IPS-18c (cell line): ENCODE measurements around the gene DNMBP.
"Not testable (repeated sequence)": the region's sequence is repeated elsewhere in the genome, so short reads cannot be mapped to it uniquely, and the experiment has no call there.

ENCODE experiments used
- H3K4me3 ChIP-seq: 2 replicates; pipeline ENCODE4 v1.7.0; 2013; ENCODE audit warnings: low read depth, mild to moderate bottlenecking, low read length, moderate library complexity; ENCODE audit not compliant: insufficient read depth
- H3K9me3 ChIP-seq: one replicate; pipeline ENCODE4 v1.6.1; 2013; ENCODE audit warnings: mild to moderate bottlenecking, low read length, moderate library complexity; ENCODE audit not compliant: control insufficient read depth, insufficient read depth

DNMBP gene

DNA sequence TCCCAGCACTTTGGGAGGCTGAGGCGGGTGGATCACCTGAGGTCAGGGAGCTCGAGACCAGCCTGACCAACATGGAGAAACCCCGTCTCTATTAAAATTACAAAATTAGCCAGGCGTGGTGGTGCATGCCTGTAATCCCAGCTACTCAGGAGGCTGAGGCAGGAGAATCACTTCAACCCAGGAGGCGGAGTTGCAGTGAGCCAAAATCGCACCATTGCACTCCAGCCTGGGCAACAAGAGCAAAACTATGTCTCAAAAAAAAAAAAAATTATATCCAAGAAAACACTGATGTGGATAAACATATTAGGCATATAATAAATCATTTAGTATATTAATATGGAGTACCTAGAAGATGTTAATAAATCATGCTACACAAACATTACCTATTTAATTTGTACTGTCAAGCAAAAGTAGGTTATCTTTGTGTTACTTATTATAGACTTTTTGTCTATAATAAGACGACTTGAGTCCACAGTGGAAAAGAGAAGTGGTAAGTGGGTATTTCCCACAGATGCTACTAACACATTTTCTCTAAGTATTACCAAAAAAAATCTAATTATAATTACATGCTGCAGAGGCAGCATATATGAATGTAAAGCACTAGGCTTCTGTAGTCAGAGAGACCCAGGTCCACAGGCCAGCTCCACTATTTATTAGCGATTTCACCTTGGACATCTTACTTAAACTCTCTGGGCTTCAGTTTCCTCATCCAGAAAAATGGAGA lies 34.5 kb downstream of the DNMBP start:
- Histone ChIP-seq H3K9me3 (no peaks in the 10 kb centered on the region), H3K4me3 (no peak overlapping the region)

DNA sequence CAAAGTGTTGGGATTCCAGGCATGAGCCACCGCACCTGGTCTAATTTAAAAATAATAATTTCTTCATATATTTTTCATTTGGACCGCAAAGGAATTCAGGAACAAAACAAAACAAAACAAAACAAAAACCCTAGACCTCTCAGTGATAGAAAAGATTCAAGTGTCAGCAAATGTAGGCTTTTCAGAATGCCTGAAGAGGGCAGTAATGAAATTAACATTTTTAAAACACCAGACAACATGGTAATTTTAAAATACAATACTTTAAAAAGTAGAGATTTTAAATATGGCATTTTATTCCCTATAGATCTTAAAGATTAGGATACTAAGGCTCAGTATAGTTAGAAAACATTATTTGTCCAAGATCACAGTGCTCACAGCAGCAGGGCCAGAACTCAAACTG lies 36.6 kb downstream of the DNMBP start:
- no peaks in the 10 kb centered on the region for H3K9me3 ChIP-seq
- H3K4me3 ChIP-seq: no peak overlapping the region

GRCh38 chr10:99967961-99968360 lies 41.8 kb downstream of the DNMBP start:
- Histone ChIP-seq H3K4me3 (no peak overlapping the region), H3K9me3 (no peaks in the 10 kb centered on the region)

GRCh38 chr10:99966306-99966705 lies 43.4 kb downstream of the DNMBP start:
- H3K9me3 ChIP-seq: no peaks in the 10 kb centered on the region
- H3K4me3 ChIP-seq: no peak overlapping the region

DNA sequence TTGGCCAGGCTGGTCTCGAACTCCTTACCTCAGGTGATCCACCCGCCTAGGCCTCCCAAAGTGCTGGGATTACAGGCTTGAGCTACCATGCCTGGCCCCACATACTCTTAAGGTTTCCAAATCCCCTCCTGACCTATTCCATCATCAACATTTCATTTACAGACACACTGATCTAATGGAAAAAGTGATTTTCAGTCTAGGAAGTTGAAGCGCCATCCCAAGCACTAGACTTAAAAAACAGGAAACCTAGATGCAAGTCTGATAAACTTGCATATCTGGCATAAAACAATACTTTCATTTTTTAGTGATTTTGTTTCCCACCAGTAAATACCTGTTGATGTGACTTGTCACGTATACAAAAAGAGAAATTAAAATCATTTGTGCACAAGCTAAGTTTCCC lies 44.0 kb downstream of the DNMBP start:
- Histone ChIP-seq H3K9me3 (no peaks in the 10 kb centered on the region), H3K4me3 (no peak overlapping the region)

DNA sequence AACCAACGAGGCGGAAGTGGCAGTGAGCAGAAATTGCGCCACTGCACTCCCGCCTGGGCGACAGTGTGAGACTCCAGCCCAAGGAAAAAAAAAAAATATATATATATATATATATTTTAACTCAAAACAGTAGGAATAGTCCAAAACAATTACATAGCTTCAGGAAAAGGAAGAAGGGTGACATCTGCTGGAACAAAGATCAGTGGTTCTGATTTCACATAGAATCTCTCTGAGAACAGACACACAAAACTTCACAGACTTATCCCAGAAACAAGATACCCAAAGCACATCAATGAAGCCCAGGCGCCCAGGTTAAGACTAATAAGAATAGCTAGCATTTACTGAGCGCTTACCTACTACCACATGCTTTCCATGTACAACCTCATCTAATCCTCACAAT lies 45.0 kb downstream of the DNMBP start:
- Histone ChIP-seq H3K4me3 (no peak overlapping the region), H3K9me3 (no peaks in the 10 kb centered on the region)

DNA sequence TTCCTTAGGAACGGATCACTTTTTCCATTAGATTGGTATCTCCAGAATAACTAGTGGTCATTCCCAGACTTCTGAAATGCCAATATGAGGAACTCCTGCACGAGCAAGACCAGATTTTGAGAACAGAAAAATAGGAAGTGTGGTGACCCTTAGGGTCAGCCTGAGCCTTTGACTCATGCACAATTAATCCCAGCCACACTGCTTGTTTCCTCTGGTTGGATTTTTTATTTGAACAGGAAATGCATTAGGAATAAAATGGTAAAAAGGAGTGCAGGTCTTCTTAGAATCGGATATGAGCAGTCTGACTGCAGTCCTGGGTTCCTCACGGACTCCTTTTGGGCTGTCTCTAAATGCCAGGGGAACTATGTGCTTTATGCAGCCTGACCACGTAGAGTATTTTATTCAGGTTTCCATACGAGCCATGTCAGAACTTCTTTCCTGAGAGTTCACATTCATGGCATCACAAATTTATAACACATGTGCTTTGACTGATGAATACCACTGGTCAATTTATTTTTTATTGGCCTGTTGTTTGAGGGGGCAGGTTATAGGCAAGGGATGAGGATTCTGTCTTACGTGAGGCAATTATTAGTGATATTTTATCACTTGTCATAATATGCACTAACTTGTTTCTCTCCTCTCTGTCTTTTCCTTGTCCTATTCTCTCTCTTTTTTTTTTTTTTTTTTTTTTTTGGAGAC lies 46.1 kb downstream of the DNMBP start:
- H3K4me3 ChIP-seq, H3K9me3 ChIP-seq: not testable (repeated sequence)

GRCh38 chr10:99958806-99959205 lies 50.9 kb downstream of the DNMBP start:
- Histone ChIP-seq H3K4me3 (no peak overlapping the region), H3K9me3 (no peaks in the 10 kb centered on the region)

DNA sequence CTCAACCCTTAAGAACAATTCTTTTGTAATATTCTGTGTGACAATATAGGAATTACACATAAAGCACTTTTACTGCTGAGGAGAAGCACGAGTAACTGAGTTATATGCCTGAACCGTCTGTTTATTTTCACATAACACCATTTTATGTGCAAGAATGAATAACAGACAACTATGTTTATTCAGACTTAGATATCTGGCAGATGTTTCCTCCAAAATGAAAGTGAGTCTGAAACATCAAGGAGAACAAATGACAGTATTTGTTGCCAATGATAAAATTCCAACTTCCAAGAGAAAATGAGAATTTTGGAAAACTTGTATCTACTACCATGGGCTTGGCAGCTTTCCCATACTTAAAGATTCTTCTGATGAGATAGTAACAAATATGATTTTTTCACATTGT lies 51.4 kb downstream of the DNMBP start:
- no peaks in the 10 kb centered on the region for H3K9me3 ChIP-seq
- H3K4me3 ChIP-seq: no peak overlapping the region

GRCh38 chr10:99953510-99953909 lies 56.2 kb downstream of the DNMBP start:
- H3K4me3 ChIP-seq, H3K9me3 ChIP-seq: not testable (repeated sequence)

DNA sequence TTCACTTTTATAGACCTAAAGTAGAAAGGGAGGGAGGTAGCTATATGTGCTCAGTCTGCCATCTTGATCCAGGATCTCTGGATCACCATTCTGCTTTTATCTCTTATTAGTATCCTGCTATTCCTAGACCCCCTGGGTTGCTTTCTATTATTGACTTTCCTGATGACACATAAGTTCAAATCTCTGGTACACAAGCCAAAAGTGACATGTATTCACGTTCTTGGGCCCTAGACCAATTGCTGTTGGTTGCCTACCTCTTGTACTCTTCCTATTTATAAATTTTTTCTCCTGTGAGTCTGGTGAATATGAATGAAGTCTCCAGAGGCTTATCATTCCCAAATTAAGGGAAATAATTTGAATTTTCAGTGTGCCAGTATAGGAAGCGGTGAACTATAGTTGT lies 56.9 kb downstream of the DNMBP start:
- Histone ChIP-seq H3K9me3 (peaks cover 3% of the 10 kb centered on the region), H3K4me3 (no peak overlapping the region)

- H3K9me3 ChIP-seq, H3K4me3 ChIP-seq: not testable (repeated sequence)
These were observed 63.7 kb downstream of the DNMBP start for GRCh38 chr10:99946051-99946450.

DNA sequence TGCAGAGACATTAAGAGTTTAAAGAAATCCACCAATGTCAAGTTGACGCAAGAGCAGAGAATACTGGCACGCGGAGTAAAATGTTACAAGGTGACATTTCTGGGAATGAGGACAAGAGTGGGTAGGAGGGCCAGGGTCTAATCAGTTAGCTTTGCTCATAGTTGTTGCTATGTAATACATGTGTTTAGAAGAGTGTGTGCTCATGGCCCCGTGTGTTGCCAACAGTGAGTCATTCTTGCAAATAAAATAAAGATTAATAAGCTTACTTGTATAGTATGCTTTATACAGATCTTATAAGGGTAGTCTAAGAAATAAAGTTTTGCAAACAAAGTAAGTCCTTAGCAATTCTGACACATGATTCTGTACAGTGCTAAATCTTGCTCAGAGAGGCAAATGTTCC lies 64.5 kb downstream of the DNMBP start:
- H3K9me3 ChIP-seq: peaks cover 4% of the 10 kb centered on the region
- no peak overlapping the region for H3K4me3 ChIP-seq

DNA sequence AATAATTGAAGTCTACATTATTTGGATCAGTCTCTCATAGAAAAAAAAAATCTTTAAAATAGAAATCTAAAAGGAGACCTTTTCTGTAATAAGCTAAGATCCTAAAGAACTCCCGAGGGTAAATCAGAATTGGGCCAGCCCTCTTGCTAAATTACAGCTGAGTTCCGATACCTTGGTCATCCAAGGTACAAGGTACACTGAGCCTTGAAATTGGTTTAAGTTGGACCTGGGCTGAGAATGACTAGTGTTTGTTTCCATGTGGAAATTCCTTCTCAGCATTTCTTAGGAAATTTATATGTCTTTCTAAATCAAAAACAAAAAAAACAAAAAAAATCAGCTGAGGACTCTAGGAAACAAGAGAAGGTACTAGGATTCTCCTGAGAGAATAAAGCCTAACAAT lies 64.9 kb downstream of the DNMBP start:
- H3K9me3 ChIP-seq: peaks cover 4% of the 10 kb centered on the region
- H3K4me3 ChIP-seq: no peak overlapping the region

GRCh38 chr10:99943908-99944307 lies 65.8 kb downstream of the DNMBP start:
- peaks cover 5% of the 10 kb centered on the region for H3K9me3 ChIP-seq
- H3K4me3 ChIP-seq: no peak overlapping the region

DNA sequence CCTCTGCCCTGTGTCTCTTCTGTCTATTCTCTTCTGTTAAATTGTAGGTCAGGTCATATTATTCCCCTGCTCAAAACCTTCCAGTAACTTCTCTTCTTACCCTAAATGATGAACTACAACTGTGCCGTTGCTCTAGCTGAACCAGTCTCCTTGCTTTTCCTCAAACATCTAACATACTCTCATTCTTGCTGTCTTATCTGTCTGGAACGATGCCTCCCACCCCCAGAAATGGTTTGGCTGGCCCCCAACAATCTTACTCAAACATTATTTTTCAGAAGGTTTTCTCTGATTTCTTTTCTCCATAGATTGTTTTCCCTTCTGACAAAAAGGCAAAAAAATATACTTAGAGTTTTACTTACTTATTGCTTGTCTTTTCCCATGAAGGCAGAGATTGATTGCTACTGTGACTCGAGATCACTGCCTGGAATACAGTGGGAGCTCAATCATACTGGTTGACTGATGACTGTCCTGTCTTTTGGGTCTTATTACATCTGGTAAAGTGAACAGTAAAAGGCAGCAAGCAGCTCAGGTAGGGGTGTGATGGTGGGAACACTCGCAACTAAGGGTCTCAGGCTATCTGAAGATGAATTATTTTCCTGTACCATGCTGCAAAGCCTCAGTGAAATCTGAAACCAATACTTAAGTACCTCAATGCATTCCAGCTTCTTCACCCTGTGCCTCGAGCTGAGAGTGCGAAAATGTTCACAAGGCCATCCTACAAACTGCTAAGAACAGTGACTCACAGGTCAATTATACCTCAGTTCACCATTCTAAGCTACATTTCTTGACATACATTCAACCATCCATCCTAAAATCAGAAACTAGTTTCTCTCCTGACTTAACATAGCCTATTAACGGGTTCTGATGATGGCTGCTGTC lies 67.6 kb downstream of the DNMBP start:
- Histone ChIP-seq H3K9me3 (peaks cover 5% of the 10 kb centered on the region), H3K4me3 (no peak overlapping the region)

- Histone ChIP-seq H3K4me3 (no peak overlapping the region), H3K9me3 (peaks cover 5% of the 10 kb centered on the region)
These were observed 71.2 kb downstream of the DNMBP start for GRCh38 chr10:99938563-99938962.

GRCh38 chr10:99937630-99938029 lies 72.1 kb downstream of the DNMBP start:
- Histone ChIP-seq H3K9me3 (peaks cover 5% of the 10 kb centered on the region), H3K4me3 (no peak overlapping the region)
